Sigmoid colon (tissue), 7 donors: ENCODE measurements around the gene CUEDC1. TPM values are rescaled to one million over a fixed set of nuclear protein-coding genes. Genes with fewer than 3 reads are reported as not detected.

Experiments
- DNase-seq: peaks from one replicate; pipeline ENCODE4 v3.0.0-alpha.2; 2019
- H3K27ac ChIP-seq, 4 donors: fragments of 200-600 bp; sonication (generic); one replicate each; pipeline ENCODE4 v1.5.1; 2016 to 2019; ENCODE audit warnings: mild to moderate bottlenecking in 1 of 4
- H3K27me3 ChIP-seq, 3 donors: fragments of 200-600 bp; sonication (generic); one replicate each; pipeline ENCODE4 v1.5.1; 2019; ENCODE audit warnings: mild to moderate bottlenecking in 1 of 3
- H3K36me3 ChIP-seq, 4 donors: fragments of 200-600 bp; sonication (generic); one replicate each; pipeline ENCODE4 v1.5.1; 2016 to 2019
- H3K4me1 ChIP-seq, 4 donors: fragments of 200-600 bp; sonication (generic); one replicate each; pipeline ENCODE4 v1.5.1; 2017 to 2019
- H3K4me3 ChIP-seq, 4 donors: fragments of 200-600 bp; sonication (generic); one replicate each; pipeline ENCODE4 v1.5.1; 2017 to 2019; ENCODE audit warnings: mild to moderate bottlenecking in 2 of 4, moderate library complexity in 1 of 4
- H3K9me3 ChIP-seq, 4 donors: fragments of 200-600 bp in 3 of 4; sonication (generic) in 3 of 4; one replicate each; pipeline versions ENCODE4 v1.5.1 to v1.6.1; 2013 to 2019
- EP300 ChIP-seq, 4 donors: sonication (generic); formaldehyde crosslinking; IDR thresholded peaks; one replicate each; pipeline ENCODE4 v1.6.1; 2017; ENCODE audit warnings: antibody characterized with exemption in 4 of 4
- POLR2A ChIP-seq, 2 donors: fragments of 450-650 bp; IDR thresholded peaks; one replicate each; pipeline ENCODE4 v1.6.1; 2016; ENCODE audit warnings: antibody characterized with exemption in 2 of 2, mild to moderate bottlenecking in 2 of 2, moderate library complexity in 2 of 2
- POLR2AphosphoS5 ChIP-seq, 4 donors: sonication (generic); formaldehyde crosslinking; IDR thresholded peaks; one replicate each; pipeline ENCODE4 v1.6.1; 2017; ENCODE audit warnings: antibody characterized with exemption in 4 of 4
- WGBS, 2 donors: extraction: QIAGEN DNeasy Blood & Tissue Kit; methylation state at CpG; one replicate each; pipeline ENCODE4 v1.1.7; 2013; 5-methylcytosine and 5-hydroxymethylcytosine counted together
- intact Hi-C: fragments of 100-400 bp; cut with DNase I; formaldehyde crosslinking; loops from one replicate; pipeline ENCODE4 v1.15.1; 2023
- polyA plus RNA-seq, 3 donors: library from polyadenylated mRNA; stranded (reverse); fragments of 200-250 nt; gene quantifications; one replicate each; pipeline ENCODE4 v1.2.3, GENCODE V29; 2013
- total RNA-seq, 4 donors: library from RNA; depleted of rRNA; stranded (reverse); fragments of >200 nt; gene quantifications; one replicate each; pipeline ENCODE4 v1.1.0, GENCODE V29; 2016
- TF ChIP-seq, protein P1 (sequence below), 4 experiments: fragments of 450-650 bp in 3 of 4; fragments of 200-600 bp in 1 of 4; IDR thresholded peaks; one replicate each; pipeline ENCODE4 v1.5.1; 2016 to 2019; ENCODE audit warnings: antibody characterized with exemption in 4 of 4, mild to moderate bottlenecking in 3 of 4, moderate library complexity in 2 of 4
- donor health status: healthy with polysubstance abuse.
- donor health status: Bipolar disorder and iron deficiency.
- donor health status: healthy.

The CUEDC1 gene
- total and polyA plus RNA-seq, 7 donors: 3.0 to 64.0 (median 29.5) TPM

DNA sequence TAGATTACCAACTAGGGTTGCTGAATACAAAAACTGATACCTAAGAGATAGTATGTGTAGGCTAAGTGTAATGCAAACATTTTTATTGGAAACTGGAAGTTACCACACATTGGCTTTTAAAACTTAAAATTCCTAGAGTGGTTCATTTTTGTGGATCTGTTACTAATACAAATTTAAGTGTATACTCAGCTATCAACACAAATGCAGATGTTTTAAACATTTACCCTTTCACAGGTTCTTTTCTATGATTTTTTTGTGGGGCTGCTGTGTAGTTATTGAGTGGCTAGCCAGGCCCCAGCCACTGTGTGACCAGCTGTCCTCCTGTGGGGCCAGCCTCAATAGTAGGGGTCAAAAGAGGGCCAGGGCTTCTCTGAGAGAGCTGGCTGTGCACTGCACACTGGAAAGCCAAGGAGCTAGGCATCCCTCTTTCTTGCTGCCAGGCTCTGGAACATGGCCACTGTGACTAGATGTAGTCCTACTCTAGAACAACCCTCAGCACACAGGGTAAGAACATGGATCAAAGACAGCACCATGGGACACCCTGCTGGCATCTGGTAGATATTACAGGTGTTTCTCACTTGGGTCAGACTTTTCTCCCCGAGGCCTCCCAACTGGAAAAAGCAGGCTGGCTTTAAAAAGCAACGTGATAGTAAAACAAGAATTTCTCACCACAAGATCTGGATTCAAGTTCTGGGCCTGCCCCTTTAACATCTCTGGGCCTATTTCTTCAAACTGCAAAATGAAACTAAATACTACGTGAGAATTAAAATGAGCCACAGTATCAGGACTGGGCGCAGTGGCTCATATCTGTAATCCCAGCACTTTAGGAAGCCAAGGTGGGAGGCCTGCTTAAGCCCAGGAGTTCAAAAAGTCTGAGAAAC is 40.1 kb upstream of the CUEDC1 start:
- H3K4me1 ChIP-seq: peaks cover 0 to 35% (median 27%) of the 10 kb centered on the region in 4 donors
- TF ChIP-seq POLR2A (IDR thresholded peaks at IDR 0.05) (no peak), EP300 (IDR thresholded peaks at IDR 0.05) (no peak), POLR2AphosphoS5 (IDR thresholded peaks at IDR 0.05) (peak in 2 of 4 donors; percentile 46 to 66)
- TF ChIP-seq, protein P1, sequence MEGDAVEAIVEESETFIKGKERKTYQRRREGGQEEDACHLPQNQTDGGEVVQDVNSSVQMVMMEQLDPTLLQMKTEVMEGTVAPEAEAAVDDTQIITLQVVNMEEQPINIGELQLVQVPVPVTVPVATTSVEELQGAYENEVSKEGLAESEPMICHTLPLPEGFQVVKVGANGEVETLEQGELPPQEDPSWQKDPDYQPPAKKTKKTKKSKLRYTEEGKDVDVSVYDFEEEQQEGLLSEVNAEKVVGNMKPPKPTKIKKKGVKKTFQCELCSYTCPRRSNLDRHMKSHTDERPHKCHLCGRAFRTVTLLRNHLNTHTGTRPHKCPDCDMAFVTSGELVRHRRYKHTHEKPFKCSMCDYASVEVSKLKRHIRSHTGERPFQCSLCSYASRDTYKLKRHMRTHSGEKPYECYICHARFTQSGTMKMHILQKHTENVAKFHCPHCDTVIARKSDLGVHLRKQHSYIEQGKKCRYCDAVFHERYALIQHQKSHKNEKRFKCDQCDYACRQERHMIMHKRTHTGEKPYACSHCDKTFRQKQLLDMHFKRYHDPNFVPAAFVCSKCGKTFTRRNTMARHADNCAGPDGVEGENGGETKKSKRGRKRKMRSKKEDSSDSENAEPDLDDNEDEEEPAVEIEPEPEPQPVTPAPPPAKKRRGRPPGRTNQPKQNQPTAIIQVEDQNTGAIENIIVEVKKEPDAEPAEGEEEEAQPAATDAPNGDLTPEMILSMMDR (IDR thresholded peaks at IDR 0.05): peak; percentile 67 to 89 (median 72)
- DNase-seq: peak; percentile 91
- 25 to 36% methylated on average over 4 of the region's 4 CpGs for WGBS, 2 donors
- peaks cover 0 to 23% (median 3%) of the 10 kb centered on the region in 4 donors for H3K36me3 ChIP-seq
- H3K9me3 ChIP-seq: no peaks in the 10 kb centered on the region
- H3K27me3 ChIP-seq: no peaks in the 10 kb centered on the region
- H3K4me3 ChIP-seq: no peak overlapping the region
- peak overlapping the region; percentile 70 to 80 (median 78) for H3K27ac ChIP-seq
- intact Hi-C loops: loop anchor here (1.0 to 10.0 kb wide), 2 partner anchors 137 to 331 kb away; no protein-coding TSS in a partner anchor

DNA sequence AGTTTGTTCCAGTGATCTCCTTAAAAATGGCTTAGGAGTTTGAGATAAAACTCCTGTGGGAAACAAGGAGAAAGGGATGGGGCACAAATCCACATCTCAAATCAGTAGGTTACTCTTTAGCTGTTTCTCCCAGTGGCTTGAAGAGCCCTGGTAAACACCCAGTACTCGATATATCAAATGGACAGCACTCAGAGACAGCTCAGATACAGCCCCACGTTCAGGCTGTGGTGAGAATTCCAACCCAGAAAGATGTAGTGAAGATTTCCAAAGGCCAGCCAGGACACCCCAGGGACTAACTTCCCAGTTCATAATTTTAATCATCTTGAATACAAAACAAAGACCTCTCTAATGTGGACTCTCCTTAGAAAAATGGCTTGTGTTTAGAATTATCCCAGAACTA is 39.2 kb upstream of the CUEDC1 start:
- peak overlapping the region; percentile 70 to 80 (median 78) for H3K27ac ChIP-seq
- WGBS, 2 donors: 34 to 42% methylated on average over 2 of the region's 2 CpGs
- DNase-seq: no peak
- TF ChIP-seq EP300 (IDR thresholded peaks at IDR 0.05): no peak
- peak in 1 of 4 donors; percentile 17 for TF ChIP-seq POLR2AphosphoS5 (IDR thresholded peaks at IDR 0.05)
- H3K36me3 ChIP-seq: peaks cover 0 to 15% (median 3%) of the 10 kb centered on the region in 4 donors
- intact Hi-C loops: loop anchor here (10.0 kb wide), 1 partner anchor 330 kb away; no protein-coding TSS in a partner anchor
- no peak overlapping the region for H3K4me3 ChIP-seq
- H3K9me3 ChIP-seq: no peaks in the 10 kb centered on the region
- peaks cover 0 to 41% (median 27%) of the 10 kb centered on the region in 4 donors for H3K4me1 ChIP-seq
- no peaks in the 10 kb centered on the region for H3K27me3 ChIP-seq

DNA sequence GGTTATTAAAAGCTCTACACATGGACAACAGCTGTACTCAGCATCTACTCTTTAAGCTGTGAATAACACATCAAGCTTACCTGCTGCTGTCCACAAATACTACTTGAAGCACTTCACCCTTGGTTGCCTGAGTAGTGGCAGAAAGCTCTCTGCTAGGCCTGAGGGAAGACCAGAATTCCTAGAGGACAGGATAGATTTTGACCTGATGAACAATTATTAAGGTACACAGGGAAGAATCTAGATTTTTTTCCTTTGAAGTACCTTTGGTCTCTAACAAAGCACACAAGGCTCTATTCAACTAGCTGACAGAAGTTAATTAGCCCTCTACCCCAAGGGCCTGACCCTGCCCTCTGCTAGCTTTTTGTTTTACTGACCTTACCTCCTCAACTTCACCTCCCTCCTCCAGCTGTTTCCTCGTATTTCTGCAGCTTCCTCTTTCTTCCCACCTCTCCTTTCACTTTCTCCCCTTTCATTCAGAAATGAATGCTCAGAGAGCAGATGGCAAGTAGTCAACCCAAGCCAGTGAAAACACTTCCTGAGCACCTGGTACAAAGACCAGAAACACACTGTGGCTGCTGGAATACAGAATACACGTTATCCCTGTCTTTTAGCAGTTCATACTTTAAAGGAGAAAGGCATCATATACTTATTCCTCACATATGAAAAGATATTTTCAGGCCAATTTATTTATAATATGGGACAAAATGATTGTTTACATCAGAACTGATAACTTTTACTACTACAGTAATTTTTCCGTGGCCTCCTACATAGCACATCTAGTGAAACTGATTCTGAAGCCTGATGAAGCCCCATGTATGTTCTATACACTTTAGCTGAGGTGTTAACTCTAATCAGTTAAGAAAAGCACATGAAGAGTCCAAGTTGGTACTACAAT is 38.5 kb upstream of the CUEDC1 start:
- DNase-seq: no peak
- Histone ChIP-seq H3K9me3 (no peaks in the 10 kb centered on the region), H3K36me3 (peaks cover 0 to 15% (median 3%) of the 10 kb centered on the region in 4 donors), H3K27me3 (no peaks in the 10 kb centered on the region), H3K4me3 (no peak overlapping the region), H3K27ac (peak overlapping the region; percentile 70 to 80 (median 78)), H3K4me1 (peaks cover 0 to 48% (median 31%) of the 10 kb centered on the region in 4 donors)
- intact Hi-C loops: loop anchor here (10.0 kb wide), 1 partner anchor 329 kb away; no protein-coding TSS in a partner anchor
- 26 to 27% methylated on average over 3 of the region's 3 CpGs for WGBS, 2 donors
- TF ChIP-seq, protein P1 (IDR thresholded peaks at IDR 0.05): no peak
- TF ChIP-seq POLR2A (IDR thresholded peaks at IDR 0.05) (no peak), EP300 (IDR thresholded peaks at IDR 0.05) (no peak), POLR2AphosphoS5 (IDR thresholded peaks at IDR 0.05) (peak in 1 of 4 donors; percentile 25)

DNA sequence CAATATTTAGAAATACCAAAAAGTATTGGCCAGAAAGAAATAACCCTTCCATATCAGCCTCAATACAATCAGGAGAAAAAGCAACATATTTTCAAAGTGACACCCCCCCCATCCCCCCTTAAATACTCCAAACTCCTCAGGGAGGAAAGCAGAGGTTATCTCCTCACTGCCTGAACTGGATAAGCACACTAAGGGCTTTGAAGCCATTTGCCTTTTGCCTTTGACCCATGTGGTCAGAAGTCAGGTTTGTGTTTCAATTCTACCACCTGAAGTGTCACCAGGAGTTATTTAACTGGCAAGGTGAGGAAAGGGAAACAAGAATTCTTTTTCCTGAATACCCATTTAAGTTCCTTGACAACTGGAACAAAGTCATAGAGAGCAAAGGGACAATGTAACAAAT is 36.3 kb upstream of the CUEDC1 start:
- TF ChIP-seq, protein P1 (IDR thresholded peaks at IDR 0.05): no peak
- TF ChIP-seq POLR2AphosphoS5 (IDR thresholded peaks at IDR 0.05) (no peak), POLR2A (IDR thresholded peaks at IDR 0.05) (no peak), EP300 (IDR thresholded peaks at IDR 0.05) (no peak)
- intact Hi-C loops: loop anchor here (10.0 kb wide), 1 partner anchor 327 kb away; no protein-coding TSS in a partner anchor

More for the DNA sequence above, 36.3 kb upstream of the CUEDC1 start:
- no peaks in the 10 kb centered on the region for H3K9me3 ChIP-seq
- peak overlapping the region in 2 of 4 donors; percentile 80 to 97 for H3K27ac ChIP-seq
- H3K4me3 ChIP-seq: no peak overlapping the region
- DNase-seq: no peak
- no peaks in the 10 kb centered on the region for H3K27me3 ChIP-seq
- H3K4me1 ChIP-seq: peaks cover 0 to 50% (median 34%) of the 10 kb centered on the region in 4 donors
- peaks cover 0 to 1% (median under 1%) of the 10 kb centered on the region in 4 donors for H3K36me3 ChIP-seq
